Fibroblast of lung (primary cell): ENCODE results near the gene UTS2. TPM values are rescaled to one million over a fixed set of nuclear protein-coding genes. Genes with fewer than 3 reads are reported as not detected.
A peak's percentile ranks its signal among the peaks of the same experiment; 100 is the strongest.

Experiments used
- DNase-seq, 2 donors: peaks; one replicate each; pipeline versions ENCODE4 v3.0.0 to v3.0.0-alpha.2; 2010; ENCODE audit warnings: low read depth in 2 of 2
- H2AFZ ChIP-seq: 2 replicates; pipeline ENCODE4 v1.5.1; 2012; ENCODE audit warnings: low read length, control low read depth, inconsistent platforms
- H3K27ac ChIP-seq: 2 replicates; pipeline ENCODE4 v1.5.1; 2011; ENCODE audit warnings: low read length, control low read depth; ENCODE audit not compliant: insufficient read depth
- H3K27me3 ChIP-seq: 2 replicates; pipeline ENCODE4 v1.5.1; 2011; ENCODE audit warnings: mild to moderate bottlenecking, low read length; ENCODE audit not compliant: control insufficient read depth, insufficient read depth
- H3K36me3 ChIP-seq: 2 replicates; pipeline ENCODE4 v1.5.1; 2011; ENCODE audit warnings: low read length; ENCODE audit not compliant: control insufficient read depth, insufficient read depth
- H3K4me1 ChIP-seq: 2 replicates; pipeline ENCODE4 v1.5.1; 2011; ENCODE audit warnings: low read length; ENCODE audit not compliant: control insufficient read depth, insufficient read depth; ENCODE audit errors: extremely low read depth
- H3K4me2 ChIP-seq: 2 replicates; pipeline ENCODE4 v1.5.1; 2011; ENCODE audit warnings: low read length, control low read depth; ENCODE audit not compliant: insufficient read depth; ENCODE audit errors: extremely low read depth
- H3K4me3 ChIP-seq, 4 experiments: fragments of 200-600 bp in 1 of 4; sonication (generic) in 1 of 4; replicated peaks in 1 of 4; 2 replicates each; pipeline ENCODE4 v1.5.1; 2011 to 2016; ENCODE audit warnings: low read length in 4 of 4, low read depth in 3 of 4, mild to moderate bottlenecking in 3 of 4, control low read depth in 2 of 4, inconsistent platforms in 1 of 4, mixed read lengths in 1 of 4; ENCODE audit not compliant: insufficient read depth in 1 of 4; ENCODE audit errors: control extremely low read depth in 1 of 4
- H3K79me2 ChIP-seq: 2 replicates; pipeline ENCODE4 v1.5.1; 2012; ENCODE audit warnings: mild to moderate bottlenecking, low read length, inconsistent platforms; ENCODE audit not compliant: control insufficient read depth, insufficient read depth
- H3K9ac ChIP-seq: 2 replicates; pipeline ENCODE4 v1.5.1; 2011; ENCODE audit warnings: mild to moderate bottlenecking, low read length, control low read depth; ENCODE audit not compliant: insufficient read depth
- H3K9me3 ChIP-seq: 2 replicates; pipeline ENCODE4 v1.5.1; 2012; ENCODE audit warnings: low read depth, low read length; ENCODE audit not compliant: control insufficient read depth, insufficient read depth
- H4K20me1 ChIP-seq: 2 replicates; pipeline ENCODE4 v1.5.1; 2011; ENCODE audit warnings: low read length; ENCODE audit not compliant: control insufficient read depth, insufficient read depth; ENCODE audit errors: extremely low read depth
- CTCF ChIP-seq, 2 donors: IDR thresholded peaks in 1 of 2; conservative IDR thresholded peaks in 1 of 2; 1 replicate in 1 of 2; 2 replicates in 1 of 2; pipeline ENCODE4 v1.5.1; 2011 to 2012; ENCODE audit warnings: low read length in 2 of 2, control low read depth in 1 of 2, inconsistent platforms in 1 of 2, low read depth in 1 of 2, mild to moderate bottlenecking in 1 of 2
- EZH2 ChIP-seq: IDR thresholded peaks from 2 replicates; pipeline ENCODE4 v1.5.1; 2012; ENCODE audit warnings: low read length, control low read depth, mild to moderate bottlenecking; ENCODE audit errors: missing control alignments
- polyA plus RNA-seq, 2 donors: library from polyadenylated mRNA; depleted of rRNA in 1 of 2; stranded (reverse) in 1 of 2; unstranded in 1 of 2; fragments of >200 nt; gene quantifications; 2 replicates each; pipeline ENCODE4 v1.2.1, GENCODE V29; 2011 to 2012; ENCODE audit warnings: missing spikeins in 1 of 2
- total RNA-seq: library from RNA; depleted of rRNA; stranded (reverse); fragments of >200 nt; gene quantifications from 2 replicates; pipeline ENCODE4 v1.2.1, GENCODE V29; 2014

The UTS2 gene
- total and polyA plus RNA-seq, 2 donors (not counting 1 experiment from before 2014, with no cell fraction given) = not detected

GRCh38 chr1:7850786-7851185, 2.1 kb downstream of the UTS2 start:
- no peak overlapping the region for H3K9ac ChIP-seq
- H3K9me3 ChIP-seq = no peaks in the 10 kb centered on the region
- H3K36me3 ChIP-seq = no peaks in the 10 kb centered on the region
- no peaks in the 10 kb centered on the region for H3K27me3 ChIP-seq
- no peak overlapping the region for H3K4me2 ChIP-seq
- no peak overlapping the region for H3K27ac ChIP-seq
- H3K79me2 ChIP-seq = no peaks in the 10 kb centered on the region
- TF ChIP-seq CTCF (conservative IDR thresholded peaks at IDR 0.05 in 1 of 2, IDR thresholded peaks at IDR 0.05 in 1 of 2; ENCODE audit: low read depth in 1 of 2, low read length in 2 of 2) (no peak), EZH2 (no peak)
- no peaks in the 10 kb centered on the region for H3K4me1 ChIP-seq
- H4K20me1 ChIP-seq = no peaks in the 10 kb centered on the region
- no peak for DNase-seq
- no peak overlapping the region for H2AFZ ChIP-seq
- no peak overlapping the region for H3K4me3 ChIP-seq

- no peak overlapping the region for H3K27ac ChIP-seq
Observed at GRCh38 chr1:7847599-7847998, 5.3 kb downstream of the UTS2 start.

GRCh38 chr1:7846656-7847055, 6.2 kb downstream of the UTS2 start:
- no peaks in the 10 kb centered on the region for H3K4me1 ChIP-seq
- DNase-seq = no peak
- H3K79me2 ChIP-seq = no peaks in the 10 kb centered on the region
- no peaks in the 10 kb centered on the region for H3K9me3 ChIP-seq
- no peaks in the 10 kb centered on the region for H4K20me1 ChIP-seq
- H3K4me2 ChIP-seq = no peak overlapping the region
- no peak overlapping the region for H3K9ac ChIP-seq
- no peaks in the 10 kb centered on the region for H3K27me3 ChIP-seq
- no peak overlapping the region for H3K27ac ChIP-seq
- H3K4me3 ChIP-seq = no peak overlapping the region
- H2AFZ ChIP-seq = no peak overlapping the region
- H3K36me3 ChIP-seq = no peaks in the 10 kb centered on the region
- TF ChIP-seq EZH2 (no peak), CTCF (conservative IDR thresholded peaks at IDR 0.05 in 1 of 2, IDR thresholded peaks at IDR 0.05 in 1 of 2; ENCODE audit: low read depth in 1 of 2, low read length in 2 of 2) (no peak)

More at GRCh38 chr1:7847599-7847998, 5.3 kb downstream of the UTS2 start:
- DNase-seq = peak; percentile 75 to 90
- Histone ChIP-seq H3K4me1 (no peaks in the 10 kb centered on the region), H3K4me3 (no peak overlapping the region), H3K4me2 (no peak overlapping the region), H3K27me3 (no peaks in the 10 kb centered on the region), H3K36me3 (no peaks in the 10 kb centered on the region), H3K9me3 (no peaks in the 10 kb centered on the region), H4K20me1 (no peaks in the 10 kb centered on the region), H3K9ac (no peak overlapping the region), H2AFZ (no peak overlapping the region), H3K79me2 (no peaks in the 10 kb centered on the region)
- no peak for TF ChIP-seq EZH2
